SK-N-SH (cell line): ENCODE results near the gene CTCF. TPM values are rescaled to one million over a fixed set of nuclear protein-coding genes. Genes with fewer than 3 reads are reported as not detected.
A peak's percentile ranks its signal among the peaks of the same experiment; 100 is the strongest.

ENCODE experiments used
- CTCF ChIA-PET: fragments of 300-600, 350-600 bp; formaldehyde crosslinking; extraction: SDS; loops from one replicate; lab custom pipeline; 2021; lab: Yijun Ruan, JAX
- POLR2A ChIA-PET: fragments of 350-600 bp; sonication (Branson Sonifier 250); formaldehyde crosslinking; extraction: SDS; loops from one replicate; lab custom pipeline; 2020; ENCODE audit warnings: antibody characterized with exemption, inconsistent platforms; lab: Yijun Ruan, JAX
- DNase-seq: peaks from one replicate; pipeline ENCODE4 v3.0.0; 2012
- H2AFZ ChIP-seq: fragments of 200-600 bp; sonication (generic); 2 replicates; pipeline ENCODE4 v1.8.1; 2016; ENCODE audit warnings: antibody characterized with exemption, mild to moderate bottlenecking, low read depth
- H3F3A ChIP-seq: fragments of 200-600 bp; sonication (generic); replicated peaks from 2 replicates; pipeline ENCODE3; 2016; ENCODE audit warnings: antibody characterized with exemption, mild to moderate bottlenecking; ENCODE audit not compliant: insufficient read depth
- H3K27ac ChIP-seq, 2 experiments: fragments of 200-500 bp in 1 of 2; fragments of 200-600 bp in 1 of 2; sonication (Bioruptor generic) in 1 of 2; sonication (generic), shearing (Covaris generic) in 1 of 2; 2 replicates each; pipeline versions ENCODE4 v1.5.1 to v1.6.1; 2014 to 2016; ENCODE audit warnings: low read depth in 2 of 2, inconsistent platforms in 1 of 2, low read length in 1 of 2, mild to moderate bottlenecking in 1 of 2, mixed read lengths in 1 of 2
- H3K27me3 ChIP-seq: fragments of 200-600 bp; sonication (generic), shearing (Covaris generic); 2 replicates; pipeline ENCODE4 v1.6.1; 2016; ENCODE audit warnings: mixed run types; ENCODE audit not compliant: insufficient read depth
- H3K36me3 ChIP-seq, 2 experiments: fragments of 200-500 bp in 1 of 2; fragments of 200-600 bp in 1 of 2; sonication (Bioruptor generic) in 1 of 2; sonication (generic) in 1 of 2; replicated peaks in 1 of 2; 2 replicates each; pipeline versions ENCODE3 to v1.5.1; 2014 to 2016; ENCODE audit warnings: low read length in 1 of 2, mild to moderate bottlenecking in 1 of 2; ENCODE audit not compliant: insufficient read depth in 2 of 2, control insufficient read depth in 1 of 2
- H3K4me1 ChIP-seq, 2 experiments: fragments of 200-500 bp in 1 of 2; fragments of 200-600 bp in 1 of 2; sonication (Bioruptor generic) in 1 of 2; sonication (generic), shearing (Covaris generic) in 1 of 2; 2 replicates each; pipeline versions ENCODE4 v1.5.1 to v1.6.1; 2014 to 2016; ENCODE audit warnings: low read depth in 1 of 2, low read length in 1 of 2, mixed run types in 1 of 2; ENCODE audit not compliant: insufficient read depth in 2 of 2, control insufficient read depth in 1 of 2
- H3K4me2 ChIP-seq: fragments of 200-600 bp; sonication (generic), shearing (Covaris generic); 2 replicates; pipeline ENCODE4 v1.6.1; 2017; ENCODE audit warnings: mixed run types
- H3K4me3 ChIP-seq, 2 experiments: fragments of 200-500 bp in 1 of 2; fragments of 200-600 bp in 1 of 2; sonication (Bioruptor generic) in 1 of 2; sonication (generic), shearing (Covaris generic) in 1 of 2; 2 replicates each; pipeline versions ENCODE4 v1.5.1 to v1.8.1; 2014 to 2016; ENCODE audit warnings: low read depth in 2 of 2, inconsistent platforms in 1 of 2, low read length in 1 of 2, mild to moderate bottlenecking in 1 of 2, mixed read lengths in 1 of 2, moderate library complexity in 1 of 2
- H3K79me2 ChIP-seq: fragments of 200-600 bp; sonication (generic); 2 replicates; pipeline ENCODE4 v1.8.1; 2017; ENCODE audit warnings: mild to moderate bottlenecking; ENCODE audit not compliant: insufficient read depth
- H3K9ac ChIP-seq: fragments of 200-600 bp; sonication (generic); 2 replicates; pipeline ENCODE4 v1.6.1; 2017; ENCODE audit warnings: mixed run types
- H3K9me2 ChIP-seq: fragments of 200-600 bp; sonication (generic); 2 replicates; pipeline ENCODE4 v1.6.1; 2017; ENCODE audit warnings: mixed run types
- H3K9me3 ChIP-seq: fragments of 200-600 bp; sonication (generic); 2 replicates; pipeline ENCODE4 v1.6.1; 2017; ENCODE audit warnings: mixed run types, mild to moderate bottlenecking, moderate library complexity
- H4K20me1 ChIP-seq: fragments of 200-600 bp; sonication (generic); 2 replicates; pipeline ENCODE4 v1.6.1; 2017; ENCODE audit warnings: mild to moderate bottlenecking, mixed run types; ENCODE audit not compliant: insufficient read depth
- FOSL2 ChIP-seq: IDR thresholded peaks from 2 replicates; pipeline ENCODE4 v1.4.0; 2012; ENCODE audit warnings: low read depth, mild to moderate bottlenecking, moderate library complexity, borderline replicate concordance
- FOXM1 ChIP-seq: IDR thresholded peaks from 2 replicates; pipeline ENCODE4 v1.4.0; 2012; ENCODE audit warnings: low read depth, mild to moderate bottlenecking
- GATA2 ChIP-seq: sonication (generic); formaldehyde crosslinking; IDR thresholded peaks from 2 replicates; pipeline ENCODE4 v1.5.0; 2020; ENCODE audit warnings: mild to moderate bottlenecking, missing genetic modification reagents
- JUND ChIP-seq: IDR thresholded peaks from 2 replicates; pipeline ENCODE4 v1.4.0; 2012
- MEF2A ChIP-seq: IDR thresholded peaks from 2 replicates; pipeline ENCODE4 v1.4.0; 2012; ENCODE audit warnings: low read depth, borderline replicate concordance
- MXI1 ChIP-seq: IDR thresholded peaks from 2 replicates; pipeline ENCODE4 v1.6.1; 2012; ENCODE audit warnings: mild to moderate bottlenecking, low read depth, low read length, improper control_type of control experiment
- NFIC ChIP-seq: IDR thresholded peaks from 2 replicates; pipeline ENCODE4 v1.4.0; 2012; ENCODE audit warnings: borderline replicate concordance
- NRF1 ChIP-seq: IDR thresholded peaks from 2 replicates; pipeline ENCODE4 v1.6.1; 2012; ENCODE audit warnings: low read depth, mild to moderate bottlenecking, low read length
- PBX3 ChIP-seq: IDR thresholded peaks from 2 replicates; pipeline ENCODE4; 2012
- POLR2AphosphoS5 ChIP-seq: IDR thresholded peaks from 2 replicates; pipeline ENCODE4 v1.6.1; 2012; ENCODE audit warnings: low read depth, low read length
- TAF1 ChIP-seq: IDR thresholded peaks from 2 replicates; pipeline ENCODE4 v1.6.1; 2012; ENCODE audit warnings: low read depth, mild to moderate bottlenecking, low read length, moderate library complexity, borderline replicate concordance
- TCF12 ChIP-seq: IDR thresholded peaks from 2 replicates; pipeline ENCODE4 v1.4.0; 2012
- TEAD4 ChIP-seq: IDR thresholded peaks from 2 replicates; pipeline ENCODE4 v1.4.0; 2012; ENCODE audit warnings: mild to moderate bottlenecking, borderline replicate concordance; ENCODE audit not compliant: insufficient read depth
- USF2 ChIP-seq: fragments of 150-350 bp; IDR thresholded peaks from 2 replicates; pipeline ENCODE4 v1.6.1; 2017; ENCODE audit warnings: antibody characterized with exemption, low read length, low read depth, borderline replicate concordance
- WGBS: methylation state at CpG from one replicate; pipeline ENCODE4 v1.1.6; 2017; ENCODE audit warnings: low lambda C conversion rate; 5-methylcytosine and 5-hydroxymethylcytosine counted together
- polyA plus RNA-seq, 3 experiments: library from polyadenylated mRNA; depleted of rRNA; stranded (reverse); fragments of >200 nt; gene quantifications; 2 replicates each; pipeline ENCODE4 v1.2.3, GENCODE V29; 2012
- TF ChIP-seq, protein P1 (sequence below): IDR thresholded peaks from 2 replicates; pipeline ENCODE4 v1.4.0; 2012; ENCODE audit warnings: low read depth, borderline replicate concordance
- TF ChIP-seq, protein P2 (sequence below): IDR thresholded peaks from 2 replicates; pipeline ENCODE4 v1.4.0; 2012; ENCODE audit warnings: low read depth, borderline replicate concordance

Gene CTCF
- polyA plus RNA-seq, 1 of the 3 experiments (the other 2 are of a cell fraction), result 19.6 TPM

- Histone ChIP-seq H3K36me3 (peaks cover 0 to 28% of the 10 kb centered on the region in 2 experiments), H3K9ac (peak overlapping the region; percentile 50; the same call in 1 of the 2 replicates), H3K9me2 (no peaks in the 10 kb centered on the region), H4K20me1 (peaks cover 59% of the 10 kb centered on the region), H3F3A (peaks cover 30% of the 10 kb centered on the region), H3K4me3 (peak overlapping the region in 1 of 2 experiments; percentile 9; a peak in 2 of 4 replicates), H3K27me3 (no peaks in the 10 kb centered on the region), H2AFZ (no peak overlapping the region)
- ChIA-PET POLR2A (interaction anchor here (0.9 kb wide), 1 partner anchor 15 kb away, joined by 3 read pairs; no protein-coding TSS in a partner anchor), CTCF (interaction anchor here (0.7 to 4.1 kb wide), 5 partner anchors 9 to 90 kb away, joined by 3 to 21 read pairs (median 3); partner anchors contain the start of genes CARMIL2 and CTCF)
- WGBS, result 50% methylated on average over 2 of the region's 2 CpGs
- TF ChIP-seq, protein P1, sequence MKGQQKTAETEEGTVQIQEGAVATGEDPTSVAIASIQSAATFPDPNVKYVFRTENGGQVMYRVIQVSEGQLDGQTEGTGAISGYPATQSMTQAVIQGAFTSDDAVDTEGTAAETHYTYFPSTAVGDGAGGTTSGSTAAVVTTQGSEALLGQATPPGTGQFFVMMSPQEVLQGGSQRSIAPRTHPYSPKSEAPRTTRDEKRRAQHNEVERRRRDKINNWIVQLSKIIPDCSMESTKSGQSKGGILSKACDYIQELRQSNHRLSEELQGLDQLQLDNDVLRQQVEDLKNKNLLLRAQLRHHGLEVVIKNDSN, result no peak
- TF ChIP-seq, protein P2, sequence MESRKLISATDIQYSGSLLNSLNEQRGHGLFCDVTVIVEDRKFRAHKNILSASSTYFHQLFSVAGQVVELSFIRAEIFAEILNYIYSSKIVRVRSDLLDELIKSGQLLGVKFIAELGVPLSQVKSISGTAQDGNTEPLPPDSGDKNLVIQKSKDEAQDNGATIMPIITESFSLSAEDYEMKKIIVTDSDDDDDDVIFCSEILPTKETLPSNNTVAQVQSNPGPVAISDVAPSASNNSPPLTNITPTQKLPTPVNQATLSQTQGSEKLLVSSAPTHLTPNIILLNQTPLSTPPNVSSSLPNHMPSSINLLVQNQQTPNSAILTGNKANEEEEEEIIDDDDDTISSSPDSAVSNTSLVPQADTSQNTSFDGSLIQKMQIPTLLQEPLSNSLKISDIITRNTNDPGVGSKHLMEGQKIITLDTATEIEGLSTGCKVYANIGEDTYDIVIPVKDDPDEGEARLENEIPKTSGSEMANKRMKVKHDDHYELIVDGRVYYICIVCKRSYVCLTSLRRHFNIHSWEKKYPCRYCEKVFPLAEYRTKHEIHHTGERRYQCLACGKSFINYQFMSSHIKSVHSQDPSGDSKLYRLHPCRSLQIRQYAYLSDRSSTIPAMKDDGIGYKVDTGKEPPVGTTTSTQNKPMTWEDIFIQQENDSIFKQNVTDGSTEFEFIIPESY, result no peak
- peak; percentile 76 for TF ChIP-seq TCF12
- TF ChIP-seq FOXM1, result no peak
- no peak for TF ChIP-seq MEF2A
- TF ChIP-seq NFIC, result 0 out of 2 replicates have a peak, but pooled peaks have one; percentile 7
- TF ChIP-seq, all 33 proteins: peak for 2
- Histone ChIP-seq H3K27ac (peak overlapping the region; percentile 54 to 88), H3K4me2 (peak overlapping the region; percentile 35), H3K4me1 (peaks cover 0 to 14% of the 10 kb centered on the region in 2 experiments; a peak in 2 of 4 replicates), H3K9me3 (no peaks in the 10 kb centered on the region), H3K79me2 (peaks cover 99% of the 10 kb centered on the region)
- no peak for DNase-seq
Measured at GRCh38 chr16:67571464-67571863, 9.1 kb downstream of the CTCF start.

- no peak overlapping the region for H2AFZ ChIP-seq
- peak overlapping the region; percentile 54 to 88; a peak in 3 of 4 replicates for H3K27ac ChIP-seq
- no peaks in the 10 kb centered on the region for H3K9me3 ChIP-seq
- H3F3A ChIP-seq, result peaks cover 33% of the 10 kb centered on the region
- peaks cover 99% of the 10 kb centered on the region for H3K79me2 ChIP-seq
- POLR2A ChIA-PET, result interaction anchor here (0.9 kb wide), 1 partner anchor 14 kb away, joined by 3 read pairs; no protein-coding TSS in a partner anchor
- TF ChIP-seq PBX3, result peak; percentile 27; the same call in 1 of the 2 replicates
- TF ChIP-seq JUND, result peak; percentile 39
- 0 out of 2 replicates have a peak, but pooled peaks have one; percentile 15 for TF ChIP-seq TEAD4
- no peak for TF ChIP-seq NRF1
- no peak for TF ChIP-seq USF2
- TF ChIP-seq GATA2, result no peak
- TF ChIP-seq MXI1, result no peak
- TF ChIP-seq POLR2AphosphoS5, result no peak
- TF ChIP-seq FOSL2, result peak; percentile 54; the same call in 1 of the 2 replicates
- TF ChIP-seq TAF1, result no peak
- H4K20me1 ChIP-seq, result peaks cover 54% of the 10 kb centered on the region
- no peaks in the 10 kb centered on the region for H3K9me2 ChIP-seq
- H3K36me3 ChIP-seq, result peaks cover 0 to 32% of the 10 kb centered on the region in 2 experiments
- H3K9ac ChIP-seq, result peak overlapping the region; percentile 50; the same call in 1 of the 2 replicates
- CTCF ChIA-PET, result interaction anchor here (0.9 to 4.1 kb wide), 7 partner anchors 9 to 73 kb away, joined by 3 to 21 read pairs (median 3); partner anchors contain the start of genes CARMIL2 and CTCF
- peak overlapping the region; percentile 35; the same call in 1 of the 2 replicates for H3K4me2 ChIP-seq
- H3K4me3 ChIP-seq, result peak overlapping the region in 1 of 2 experiments; percentile 9; a peak in 1 of 4 replicates
- H3K27me3 ChIP-seq, result no peaks in the 10 kb centered on the region
- H3K4me1 ChIP-seq, result peaks cover 0 to 14% of the 10 kb centered on the region in 2 experiments; a peak in 2 of 4 replicates
- WGBS, result 44% methylated on average over 4 of the region's 4 CpGs
- DNase-seq, result no peak
Measured at GRCh38 chr16:67571981-67572431, 9.7 kb downstream of the CTCF start.
